Upper lobe of right lung (tissue), 1 donor: Measurements from ENCODE around the gene RPS5. TPM values are rescaled to one million over a fixed set of nuclear protein-coding genes. Genes with fewer than 3 reads are reported as not detected.
A peak's percentile ranks its signal among the peaks of the same experiment; 100 is the strongest.

ENCODE experiments used
- ATAC-seq: fragments of 200-7000 bp; cut with Tn5 transposase; one replicate; pipeline ENCODE4 v1.9.1; 2020; ENCODE audit warnings: mild to moderate bottlenecking, moderate library complexity
- DNase-seq: peaks from one replicate; pipeline ENCODE4 v3.0.0-alpha.2; 2020
- H3K27ac ChIP-seq: fragments of 200-600 bp; one replicate; pipeline ENCODE4 v1.8.0; 2022
- H3K27me3 ChIP-seq: fragments of 200-600 bp; one replicate; pipeline ENCODE4 v1.8.0; 2022; ENCODE audit warnings: mild to moderate bottlenecking
- H3K36me3 ChIP-seq: fragments of 200-600 bp; one replicate; pipeline ENCODE4 v1.8.0; 2022
- H3K4me1 ChIP-seq: fragments of 200-600 bp; one replicate; pipeline ENCODE4 v1.8.0; 2022
- H3K4me3 ChIP-seq: fragments of 200-600 bp; one replicate; pipeline ENCODE4 v1.8.0; 2022; ENCODE audit warnings: mild to moderate bottlenecking
- H3K9me3 ChIP-seq: fragments of 200-600 bp; one replicate; pipeline ENCODE4 v1.8.0; 2022
- intact Hi-C: fragments of 100-400 bp; cut with DNase I; formaldehyde crosslinking; loops from one replicate; pipeline ENCODE4 v1.11.0; 2022
- total RNA-seq: library from RNA; stranded (reverse); fragmentation: NEBNext Ultra II Directional; extraction: Animal tissue kit (Norgen Biotek cat#: 25700); gene quantifications from one replicate; pipeline ENCODE4 v1.2.1, GENCODE V29; 2021
- TF ChIP-seq, protein P1 (sequence below): fragments of 200-600 bp; IDR thresholded peaks from one replicate; pipeline ENCODE4 v1.8.0; 2022; ENCODE audit warnings: antibody characterized with exemption
- donor health status: DM: no; HTN: yes; CAD: no; lungs with severe emphysema.

RPS5 gene
- total RNA-seq, 1 donor from 2014 or later, result 721 TPM

DNA sequence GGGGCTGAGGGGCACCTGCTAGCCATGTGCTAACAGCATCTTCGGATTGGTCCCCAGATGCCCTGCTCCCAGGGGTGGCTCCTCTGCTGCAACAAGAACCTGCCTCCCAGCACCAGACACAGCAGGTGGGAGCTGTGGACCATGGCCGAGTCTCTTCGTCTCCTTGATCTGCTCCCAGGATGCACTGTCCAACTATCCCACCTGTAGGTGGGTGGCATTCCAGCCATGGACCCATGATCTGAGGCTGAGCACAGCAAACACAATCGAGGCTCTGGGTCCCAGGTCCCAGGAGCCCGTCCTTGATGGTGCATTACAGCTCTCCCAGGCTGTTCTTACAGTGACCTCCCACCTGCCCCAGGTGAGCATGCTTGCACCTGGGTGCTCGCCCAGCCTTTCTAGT, 7.8 kb upstream of the RPS5 start:
- H3K36me3 ChIP-seq, result no peaks in the 10 kb centered on the region
- no peak for ATAC-seq
- H3K27ac ChIP-seq, result no peak overlapping the region
- no peaks in the 10 kb centered on the region for H3K27me3 ChIP-seq
- intact Hi-C loops, result no loop called here
- DNase-seq, result no peak
- TF ChIP-seq, protein P1, sequence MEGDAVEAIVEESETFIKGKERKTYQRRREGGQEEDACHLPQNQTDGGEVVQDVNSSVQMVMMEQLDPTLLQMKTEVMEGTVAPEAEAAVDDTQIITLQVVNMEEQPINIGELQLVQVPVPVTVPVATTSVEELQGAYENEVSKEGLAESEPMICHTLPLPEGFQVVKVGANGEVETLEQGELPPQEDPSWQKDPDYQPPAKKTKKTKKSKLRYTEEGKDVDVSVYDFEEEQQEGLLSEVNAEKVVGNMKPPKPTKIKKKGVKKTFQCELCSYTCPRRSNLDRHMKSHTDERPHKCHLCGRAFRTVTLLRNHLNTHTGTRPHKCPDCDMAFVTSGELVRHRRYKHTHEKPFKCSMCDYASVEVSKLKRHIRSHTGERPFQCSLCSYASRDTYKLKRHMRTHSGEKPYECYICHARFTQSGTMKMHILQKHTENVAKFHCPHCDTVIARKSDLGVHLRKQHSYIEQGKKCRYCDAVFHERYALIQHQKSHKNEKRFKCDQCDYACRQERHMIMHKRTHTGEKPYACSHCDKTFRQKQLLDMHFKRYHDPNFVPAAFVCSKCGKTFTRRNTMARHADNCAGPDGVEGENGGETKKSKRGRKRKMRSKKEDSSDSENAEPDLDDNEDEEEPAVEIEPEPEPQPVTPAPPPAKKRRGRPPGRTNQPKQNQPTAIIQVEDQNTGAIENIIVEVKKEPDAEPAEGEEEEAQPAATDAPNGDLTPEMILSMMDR, result no peak
- H3K9me3 ChIP-seq, result no peaks in the 10 kb centered on the region
- peaks cover 15% of the 10 kb centered on the region for H3K4me1 ChIP-seq
- H3K4me3 ChIP-seq, result no peak overlapping the region

DNA sequence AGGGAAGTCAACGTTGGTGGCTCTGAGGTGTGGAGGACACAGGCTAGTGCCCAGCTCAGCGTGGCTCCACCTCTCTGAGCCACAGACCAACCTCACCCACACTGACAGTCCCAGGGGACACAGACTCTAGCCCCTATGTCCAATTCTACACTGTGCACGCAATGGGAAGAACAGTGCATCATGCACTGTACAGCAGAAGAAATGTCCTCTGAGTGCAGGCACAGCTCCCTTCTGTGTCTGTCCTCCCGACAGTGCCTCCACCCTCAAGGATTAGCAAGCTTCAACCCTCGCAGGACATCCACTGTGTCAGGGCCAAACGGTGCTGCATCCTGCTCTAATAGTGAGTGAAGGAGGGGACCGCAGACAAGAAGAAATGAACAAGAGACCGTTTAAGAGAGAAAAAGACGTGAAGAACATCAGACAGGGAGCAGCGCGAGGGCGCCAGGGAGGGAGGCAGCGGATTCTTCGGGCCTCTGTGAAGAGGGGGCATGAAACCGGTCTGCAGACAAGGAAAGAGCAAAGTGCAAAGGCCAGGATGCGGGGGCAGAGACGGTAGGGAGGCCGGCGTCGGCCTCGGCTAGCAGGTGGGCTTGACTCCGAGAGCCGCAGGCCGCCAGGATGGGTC, 6.9 kb upstream of the RPS5 start:
- TF ChIP-seq, protein P1, result no peak
- no peaks in the 10 kb centered on the region for H3K9me3 ChIP-seq
- peak overlapping the region; percentile 67 for H3K4me3 ChIP-seq
- intact Hi-C loops, result no loop called here
- no peaks in the 10 kb centered on the region for H3K27me3 ChIP-seq
- DNase-seq (no peak), ATAC-seq (no peak)
- H3K27ac ChIP-seq, result peak overlapping the region; percentile 92
- H3K36me3 ChIP-seq, result no peaks in the 10 kb centered on the region
- H3K4me1 ChIP-seq, result peaks cover 15% of the 10 kb centered on the region

DNA sequence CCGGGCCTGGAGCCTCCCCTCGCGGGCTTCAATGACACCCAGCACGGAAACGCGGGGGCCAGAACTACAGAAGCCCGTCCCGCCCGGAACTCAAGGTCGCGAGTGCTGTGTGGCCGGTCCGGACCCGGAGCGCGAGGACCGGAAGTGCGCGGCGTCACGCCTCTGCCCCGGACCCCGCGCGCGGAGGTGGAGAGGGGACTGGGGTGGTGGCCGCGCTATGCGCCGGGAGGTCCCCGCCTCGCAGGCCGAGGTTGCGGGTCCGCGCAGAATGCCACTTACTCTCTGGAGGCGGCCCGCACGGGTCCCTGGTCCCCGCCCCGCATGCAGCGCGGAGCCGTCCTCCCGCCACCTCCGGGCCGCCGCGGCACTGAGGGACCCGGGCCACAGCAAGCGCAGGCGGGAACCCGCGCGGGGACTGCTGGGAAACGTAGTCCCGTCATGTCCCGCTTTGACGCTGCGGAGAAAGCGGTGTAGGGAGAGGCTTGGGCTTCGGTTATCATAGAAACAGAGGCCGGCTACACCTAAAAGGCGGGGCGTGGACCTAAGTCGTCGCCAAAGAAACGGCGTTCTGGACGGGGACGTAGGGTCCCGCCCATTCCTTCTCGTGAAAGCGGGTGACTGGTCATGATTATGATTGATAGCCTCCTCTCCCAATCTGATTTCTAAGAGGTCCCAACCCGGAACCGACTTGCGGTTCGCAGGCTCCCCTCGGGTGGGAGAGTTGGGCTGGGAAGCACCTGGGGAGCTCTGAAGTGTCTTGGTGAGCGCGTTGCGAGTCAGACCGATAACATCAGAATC, 6.2 kb upstream of the RPS5 start, which contains the start of gene ZNF837:
ZNF837 (minus strand) TSS at position 369 of the 798 bp plus-strand sequence. CDS start 11,698 bp downstream, outside the sequence.
- Histone ChIP-seq H3K27me3 (no peaks in the 10 kb centered on the region), H3K9me3 (no peaks in the 10 kb centered on the region), H3K4me3 (peak within 1 kb of the TSS; percentile 67), H3K4me1 (peaks cover 21% of the 10 kb centered on the region), H3K27ac (peak within 1 kb of the TSS; percentile 92), H3K36me3 (no peaks in the 10 kb centered on the region)
- ATAC-seq (peak; percentile 95), DNase-seq (peak; percentile 99)
- TF ChIP-seq, protein P1, result no peak
- intact Hi-C loops, result no loop called here

DNA sequence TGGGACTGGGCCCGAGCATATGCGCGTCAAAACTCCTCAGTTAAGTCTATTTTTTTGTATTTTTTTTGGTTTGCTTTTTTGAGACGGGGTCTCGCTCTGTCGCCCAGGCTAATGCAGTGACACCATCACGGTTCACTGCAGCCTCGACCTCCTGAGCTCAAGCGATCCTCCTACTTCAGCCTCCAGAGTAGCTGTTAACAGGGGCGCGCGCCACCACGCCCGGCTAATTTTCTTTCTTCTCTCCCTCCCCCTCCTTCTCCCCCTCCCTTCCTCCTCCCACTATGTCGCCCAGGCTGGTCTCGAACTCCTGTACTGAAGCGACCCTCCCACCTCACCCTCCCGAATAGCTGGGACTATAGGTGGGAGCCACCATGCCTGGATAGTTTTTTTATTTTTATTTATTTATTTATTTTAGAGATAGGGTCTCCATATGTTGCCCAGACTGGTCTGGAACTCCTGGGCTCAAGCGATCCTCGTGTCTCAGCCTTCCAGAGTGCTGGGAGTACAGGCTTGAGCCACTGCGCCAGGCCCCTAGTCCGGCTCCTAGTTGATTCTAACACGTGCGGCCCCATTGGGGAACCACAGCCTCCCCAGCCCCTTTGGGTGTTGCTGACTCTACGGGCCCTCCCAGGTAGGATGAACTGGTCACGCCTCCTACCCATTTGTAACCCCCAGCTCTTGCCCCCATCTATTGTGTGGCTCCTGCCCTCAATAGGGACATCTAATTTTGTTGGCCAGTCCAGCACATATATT, 5.4 kb upstream of the RPS5 start:
- ATAC-seq (no peak), DNase-seq (no peak)
- Histone ChIP-seq H3K36me3 (no peaks in the 10 kb centered on the region), H3K9me3 (no peaks in the 10 kb centered on the region), H3K27ac (peak overlapping the region; percentile 92), H3K4me3 (peak overlapping the region; percentile 67), H3K27me3 (no peaks in the 10 kb centered on the region), H3K4me1 (peaks cover 23% of the 10 kb centered on the region)
- TF ChIP-seq, protein P1, result no peak
- intact Hi-C loops, result no loop called here

DNA sequence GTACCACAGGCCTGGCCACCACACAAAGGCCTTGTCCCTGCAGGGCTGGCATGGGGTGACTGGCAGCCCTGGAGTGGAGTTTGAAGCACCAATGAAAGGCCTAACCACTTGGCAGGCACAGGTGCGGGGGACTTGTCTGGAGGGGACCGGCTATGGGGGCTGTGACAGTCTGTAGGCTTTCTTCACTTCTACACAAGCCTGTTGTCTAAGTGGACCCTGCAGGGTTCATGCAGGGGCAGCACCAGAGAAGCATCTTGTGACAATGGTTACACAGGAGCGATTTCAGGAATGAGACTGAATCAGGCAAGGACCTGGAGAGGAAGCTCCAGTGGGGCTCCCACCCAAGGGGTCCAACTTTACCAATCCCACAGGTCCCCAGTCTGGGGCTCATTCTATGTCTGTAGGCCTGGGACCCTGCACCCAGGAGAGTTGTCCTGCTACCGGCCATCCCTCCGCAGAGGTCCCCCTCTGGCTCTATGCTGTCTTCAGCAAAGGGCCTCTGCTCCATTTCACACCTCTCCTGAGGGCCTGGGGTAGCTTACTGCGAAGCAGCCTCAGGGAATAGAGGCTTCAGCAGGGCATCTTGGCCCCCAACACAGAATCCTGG, 4.0 kb upstream of the RPS5 start:
- H3K4me1 ChIP-seq, result peaks cover 29% of the 10 kb centered on the region
- no peak overlapping the region for H3K4me3 ChIP-seq
- DNase-seq, result no peak
- no peaks in the 10 kb centered on the region for H3K27me3 ChIP-seq
- intact Hi-C loops, result no loop called here
- peaks cover under 1% of the 10 kb centered on the region for H3K36me3 ChIP-seq
- TF ChIP-seq, protein P1, result no peak
- no peaks in the 10 kb centered on the region for H3K9me3 ChIP-seq
- H3K27ac ChIP-seq, result no peak overlapping the region
- ATAC-seq, result no peak
